ENCODE measurements around the gene COL25A1.

DNA sequence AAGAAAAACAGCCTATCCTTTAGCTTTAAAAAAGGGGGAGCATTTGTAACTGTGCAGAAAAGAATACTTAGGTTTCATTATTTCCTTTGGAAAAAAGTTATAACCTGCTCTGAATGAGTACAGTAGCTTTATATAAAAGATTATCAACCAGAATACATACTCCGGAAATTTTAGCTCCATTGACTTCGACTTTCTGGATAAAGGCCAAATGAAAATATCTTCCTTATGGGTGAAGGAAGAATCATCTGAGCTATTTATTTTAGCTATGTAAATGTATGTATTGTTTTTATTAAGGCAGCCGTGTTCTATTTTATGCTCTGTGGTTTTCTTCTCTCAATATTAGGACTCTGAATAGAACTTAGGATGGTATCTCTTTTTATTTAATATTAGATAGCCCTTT is 470.6 kb downstream of the COL25A1 start:
- TF ChIP-seq, protein P1, sequence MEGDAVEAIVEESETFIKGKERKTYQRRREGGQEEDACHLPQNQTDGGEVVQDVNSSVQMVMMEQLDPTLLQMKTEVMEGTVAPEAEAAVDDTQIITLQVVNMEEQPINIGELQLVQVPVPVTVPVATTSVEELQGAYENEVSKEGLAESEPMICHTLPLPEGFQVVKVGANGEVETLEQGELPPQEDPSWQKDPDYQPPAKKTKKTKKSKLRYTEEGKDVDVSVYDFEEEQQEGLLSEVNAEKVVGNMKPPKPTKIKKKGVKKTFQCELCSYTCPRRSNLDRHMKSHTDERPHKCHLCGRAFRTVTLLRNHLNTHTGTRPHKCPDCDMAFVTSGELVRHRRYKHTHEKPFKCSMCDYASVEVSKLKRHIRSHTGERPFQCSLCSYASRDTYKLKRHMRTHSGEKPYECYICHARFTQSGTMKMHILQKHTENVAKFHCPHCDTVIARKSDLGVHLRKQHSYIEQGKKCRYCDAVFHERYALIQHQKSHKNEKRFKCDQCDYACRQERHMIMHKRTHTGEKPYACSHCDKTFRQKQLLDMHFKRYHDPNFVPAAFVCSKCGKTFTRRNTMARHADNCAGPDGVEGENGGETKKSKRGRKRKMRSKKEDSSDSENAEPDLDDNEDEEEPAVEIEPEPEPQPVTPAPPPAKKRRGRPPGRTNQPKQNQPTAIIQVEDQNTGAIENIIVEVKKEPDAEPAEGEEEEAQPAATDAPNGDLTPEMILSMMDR (IDR thresholded peaks at IDR 0.05; ENCODE audit: extremely low read depth in 1 of 2, insufficient read depth in 1 of 2, low read depth in 1 of 2, low read length in 2 of 2), result no peak
- TF ChIP-seq POLR2AphosphoS5 (IDR thresholded peaks at IDR 0.05; ENCODE audit: insufficient read depth, low read depth, low read length) (no peak), GATA2 (IDR thresholded peaks at IDR 0.05; ENCODE audit: insufficient read depth, insufficient read length, low read depth, low read length) (no peak), EZH2 (IDR thresholded peaks at IDR 0.05; ENCODE audit: borderline replicate concordance, low read depth, low read length, severe bottlenecking) (no peak)
- TF ChIP-seq, protein P2, sequence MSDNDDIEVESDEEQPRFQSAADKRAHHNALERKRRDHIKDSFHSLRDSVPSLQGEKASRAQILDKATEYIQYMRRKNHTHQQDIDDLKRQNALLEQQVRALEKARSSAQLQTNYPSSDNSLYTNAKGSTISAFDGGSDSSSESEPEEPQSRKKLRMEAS (IDR thresholded peaks at IDR 0.05; ENCODE audit: insufficient read depth, insufficient read length), result no peak
